Hematopoietic multipotent progenitor cell treated with erythropoietin and hydrocortisone succinate and interleukin-3 and kit ligand, for 6 days (in vitro differentiated cells): ENCODE measurements around the gene MGMT.

Experiments
- DNase-seq: peaks from one replicate; pipeline ENCODE4 v3.0.0-alpha.2; 2015

Gene MGMT

DNA sequence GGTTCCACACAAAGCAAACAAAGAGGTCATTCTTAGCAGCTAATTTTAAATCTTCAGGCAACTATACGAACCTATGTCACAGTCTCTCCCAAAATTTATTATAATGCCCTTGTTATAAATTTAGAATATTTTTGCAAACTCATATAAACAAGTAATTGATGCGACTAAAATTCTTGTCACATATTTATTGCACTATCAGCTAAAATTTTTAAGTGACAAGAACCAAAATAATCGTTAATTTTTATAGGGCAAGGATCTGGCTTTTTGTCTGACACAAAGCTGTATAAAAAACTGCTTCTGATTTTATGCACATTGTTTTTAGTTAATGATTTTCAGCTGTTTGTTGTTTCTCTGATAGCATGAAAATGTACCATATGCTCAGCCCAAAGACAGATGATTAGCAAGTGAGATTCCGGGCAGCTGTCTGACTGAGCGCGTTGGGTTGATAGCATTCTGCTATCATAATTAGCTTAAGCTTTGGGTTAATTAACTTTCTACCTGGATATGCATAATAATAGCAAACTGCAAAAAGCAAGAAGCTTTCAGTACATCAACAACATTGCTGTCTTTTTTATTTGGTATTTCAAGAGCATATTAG is 136.0 kb downstream of the MGMT start:
- DNase-seq, result no peak

DNA sequence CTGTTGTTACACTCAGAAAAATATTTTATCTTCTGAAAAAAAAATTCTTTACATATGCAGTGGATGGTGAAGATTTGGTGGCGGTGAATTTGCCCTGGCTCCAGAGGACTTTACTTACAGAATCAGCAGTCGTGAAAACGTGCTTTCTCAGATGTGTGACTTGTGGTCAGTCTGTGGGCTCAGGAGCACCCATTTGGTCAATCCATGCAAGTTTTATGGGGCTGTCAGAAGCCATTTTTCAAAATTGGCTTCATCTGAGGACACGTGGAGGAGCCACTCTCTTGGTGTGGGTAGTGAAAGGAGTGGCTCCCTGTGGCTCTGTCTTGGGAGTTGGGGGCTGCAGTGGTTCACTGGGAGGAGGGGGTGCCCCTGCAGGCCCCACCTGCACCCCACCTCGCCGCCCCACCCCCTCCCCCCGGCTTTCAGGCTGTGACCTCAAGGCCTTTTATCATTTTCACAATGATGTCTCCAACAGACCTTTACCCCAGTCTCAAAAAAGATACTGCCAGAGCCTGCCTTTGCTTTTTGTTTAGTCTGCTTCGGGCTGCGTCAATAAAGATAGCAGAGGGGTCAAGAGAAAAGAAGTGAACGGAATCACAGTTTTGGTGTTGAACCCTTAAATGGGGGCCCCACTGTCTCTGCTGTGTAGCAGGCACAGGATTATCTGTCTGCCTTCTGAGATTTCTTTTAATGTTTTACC is 137.4 kb downstream of the MGMT start:
- no peak for DNase-seq

DNA sequence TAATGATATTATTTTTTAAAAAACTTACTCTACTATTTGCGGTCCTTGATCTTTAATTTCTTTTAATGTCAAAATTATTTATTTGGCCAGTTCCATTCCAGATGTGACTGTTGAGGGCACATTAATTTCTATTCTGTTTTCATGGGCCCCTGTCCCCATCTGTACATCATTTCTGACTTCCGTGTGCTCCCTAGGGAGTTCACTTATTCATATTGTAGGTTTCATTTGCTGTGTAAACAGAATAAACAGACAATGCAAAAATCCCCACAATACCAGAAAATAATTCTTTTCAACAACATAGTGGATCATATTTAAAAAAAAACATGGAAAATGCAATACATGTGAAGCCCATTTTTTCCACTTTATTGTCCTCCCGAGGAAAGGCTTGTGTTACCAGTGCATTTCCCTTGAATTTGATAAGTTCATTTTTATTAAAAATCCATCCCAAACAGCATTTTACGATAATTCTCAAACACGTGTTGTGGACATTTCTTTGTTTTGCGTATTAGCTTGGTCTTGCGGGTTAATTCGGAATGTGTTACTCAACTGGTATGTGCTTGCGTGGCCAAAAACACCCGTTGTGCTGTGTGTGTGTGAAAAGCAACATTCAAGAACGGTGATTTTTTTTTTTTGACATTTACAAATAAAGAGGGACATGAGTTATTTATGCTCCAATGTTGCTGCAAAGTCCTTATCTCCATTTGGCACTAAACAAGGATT is 138.4 kb downstream of the MGMT start:
- no peak for DNase-seq

DNA sequence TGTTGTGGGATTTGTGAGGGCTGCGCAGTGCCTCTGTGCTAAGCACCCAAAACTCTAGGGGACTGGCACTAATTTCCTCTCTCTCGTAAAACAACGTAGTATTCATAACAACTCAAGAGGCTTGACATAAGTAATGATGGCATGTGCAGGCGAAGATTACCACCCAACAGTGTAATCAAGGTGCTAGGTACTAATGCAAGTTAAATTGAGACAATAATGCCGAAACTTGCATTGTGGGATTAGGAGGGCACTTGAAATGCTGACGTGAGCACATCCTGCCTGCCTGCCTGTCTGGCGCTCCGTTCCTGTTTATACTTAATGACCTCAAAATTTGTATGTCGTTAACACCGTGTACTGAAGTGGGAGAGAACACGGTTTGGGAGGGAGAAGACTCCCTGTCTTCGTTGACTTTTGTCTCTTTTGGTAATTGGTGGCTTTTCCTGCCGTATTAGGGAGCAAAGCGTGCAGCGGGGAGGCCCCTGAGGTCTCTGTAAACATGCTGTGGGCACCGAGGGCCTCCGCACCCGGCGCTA is 139.0 kb downstream of the MGMT start:
- no peak for DNase-seq

DNA sequence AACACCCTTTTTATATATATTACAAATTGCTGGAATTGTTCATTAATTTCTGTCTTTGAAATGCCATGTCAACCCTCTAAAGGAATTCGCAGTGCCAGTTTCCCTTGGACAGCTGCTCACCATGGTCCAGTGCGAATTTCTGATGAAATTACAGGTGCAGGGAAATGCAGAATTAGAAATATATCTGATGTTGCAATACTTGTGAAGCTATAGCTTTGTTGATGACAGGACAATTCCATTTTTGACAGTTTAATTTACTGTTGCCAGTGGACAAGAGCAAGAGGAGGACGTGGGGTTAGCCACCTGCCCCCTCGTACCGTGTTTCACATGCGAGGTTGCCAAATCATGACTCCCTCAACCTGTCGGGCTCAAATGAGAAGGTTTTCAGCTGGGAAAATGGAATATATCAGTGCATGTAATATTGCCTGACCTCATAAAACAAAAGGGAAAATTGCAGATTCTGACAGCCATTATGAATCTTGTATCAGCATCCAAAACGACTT is 140.6 kb downstream of the MGMT start:
- no peak for DNase-seq

DNA sequence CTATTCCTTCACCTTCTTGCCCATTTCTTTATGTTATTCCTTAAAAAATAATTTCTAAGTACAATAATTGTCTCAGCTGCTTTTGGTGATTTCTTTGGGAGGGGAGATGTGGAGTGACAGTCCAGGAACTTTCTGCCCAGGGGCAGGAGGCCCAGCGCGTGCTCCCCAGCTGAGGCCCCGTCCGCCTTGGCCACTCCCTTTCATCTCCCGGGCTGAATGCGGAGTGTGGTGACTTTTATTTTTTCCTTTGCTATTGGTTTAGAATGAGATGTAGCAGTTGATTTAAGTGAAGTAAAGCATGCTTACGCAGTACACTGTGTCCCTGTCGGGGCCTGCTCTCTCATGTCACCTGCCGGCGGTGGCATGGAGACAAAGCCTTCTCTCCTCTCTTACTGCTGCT is 141.6 kb downstream of the MGMT start:
- DNase-seq, result no peak

DNA sequence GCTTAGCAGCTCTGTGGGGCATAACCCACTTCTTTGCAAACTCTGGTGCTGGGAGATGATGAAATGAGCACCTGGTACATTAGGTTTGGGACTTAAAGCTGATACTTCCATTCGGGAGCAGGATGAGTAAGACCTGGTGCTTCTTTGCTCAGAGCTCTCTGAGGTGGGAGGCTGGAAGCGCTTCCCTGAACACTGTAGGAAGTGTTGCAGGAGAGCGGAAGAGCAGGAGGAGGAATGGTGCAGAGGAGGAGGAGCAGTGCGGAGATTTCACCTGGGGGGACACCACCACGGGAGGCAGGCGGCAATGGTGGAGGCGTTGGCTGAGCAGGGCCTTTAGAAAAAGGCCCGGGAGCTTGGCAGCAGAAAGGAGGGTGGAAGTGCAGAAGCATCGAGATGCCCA is 142.5 kb downstream of the MGMT start:
- DNase-seq, result no peak

DNA sequence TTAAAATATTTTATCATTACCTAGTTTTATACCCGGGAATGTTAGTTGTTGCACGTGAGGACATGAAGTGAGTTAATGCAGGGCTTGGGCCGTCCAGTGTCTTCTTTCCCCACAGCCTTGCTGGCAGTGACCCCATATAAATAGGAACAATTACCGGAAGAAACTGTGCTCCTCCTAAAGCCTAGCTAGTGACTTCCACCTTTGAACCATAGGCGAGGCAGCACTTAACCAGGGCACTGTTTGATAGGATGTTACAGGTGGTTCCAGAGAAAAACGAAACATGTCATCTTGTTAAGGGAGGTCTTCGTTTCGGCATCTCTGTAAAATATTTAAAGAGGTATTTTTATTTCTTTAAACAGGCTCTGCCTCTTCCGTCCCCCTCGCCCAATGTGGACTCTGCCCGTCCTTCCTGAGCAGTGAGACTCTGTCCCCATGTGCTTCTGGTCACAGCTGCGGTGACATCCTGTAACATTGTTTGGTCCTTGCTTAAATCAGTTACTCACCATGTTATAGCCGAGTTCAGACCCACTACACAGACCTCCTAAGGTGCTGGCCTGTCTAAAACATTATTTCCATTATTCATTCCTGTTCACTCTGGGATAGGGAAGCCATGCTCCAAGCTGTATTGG is 145.6 kb downstream of the MGMT start:
- DNase-seq, result no peak

DNA sequence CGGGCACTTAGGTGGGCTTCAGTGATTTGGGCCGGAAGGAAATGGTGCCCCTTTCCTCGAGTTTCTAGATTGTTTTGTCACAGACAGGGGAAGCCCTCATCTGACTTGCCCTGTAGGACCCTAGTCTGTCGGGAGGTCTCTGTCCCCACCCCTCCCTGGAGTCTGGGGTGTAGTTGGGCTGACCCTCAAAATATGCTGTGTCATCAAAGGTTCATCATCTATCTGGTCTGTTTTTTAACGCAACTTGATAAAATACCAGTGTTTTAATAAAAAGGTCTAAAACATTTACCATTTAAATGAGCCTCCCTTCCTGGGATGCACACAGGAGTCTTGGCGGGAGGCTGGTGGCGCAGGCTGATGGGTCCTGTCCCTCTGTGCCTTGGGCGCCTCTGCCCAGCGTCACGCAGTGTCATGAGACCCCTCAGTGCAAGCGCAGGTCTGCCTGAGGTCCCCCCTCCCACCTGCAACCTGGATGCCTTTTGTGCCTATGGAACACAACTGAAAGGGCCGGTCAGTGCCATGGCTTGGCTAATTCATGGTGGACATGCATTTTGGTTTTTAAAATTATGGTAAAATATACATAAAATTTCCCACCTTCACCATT is 146.4 kb downstream of the MGMT start:
- DNase-seq, result no peak

DNA sequence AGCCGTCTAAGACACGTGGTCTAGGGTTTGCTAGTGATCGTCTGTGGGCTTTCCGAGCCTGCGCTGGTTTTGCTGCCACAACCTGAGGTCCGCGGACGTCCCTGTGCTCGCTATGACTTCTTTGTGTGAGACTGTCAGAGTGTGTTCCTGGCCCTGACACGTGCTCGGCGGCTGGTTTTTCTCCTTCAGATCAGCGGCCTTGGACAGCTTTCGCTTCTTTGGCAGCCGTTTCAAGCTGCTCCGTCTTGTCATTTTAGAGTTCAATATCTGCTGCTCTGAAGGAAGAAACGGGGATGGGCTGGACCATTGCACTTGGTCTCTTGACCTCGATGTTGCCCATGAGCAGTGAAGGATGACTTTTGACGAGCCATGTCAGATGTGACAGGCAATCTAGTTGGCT is 147.3 kb downstream of the MGMT start:
- DNase-seq, result no peak

DNA sequence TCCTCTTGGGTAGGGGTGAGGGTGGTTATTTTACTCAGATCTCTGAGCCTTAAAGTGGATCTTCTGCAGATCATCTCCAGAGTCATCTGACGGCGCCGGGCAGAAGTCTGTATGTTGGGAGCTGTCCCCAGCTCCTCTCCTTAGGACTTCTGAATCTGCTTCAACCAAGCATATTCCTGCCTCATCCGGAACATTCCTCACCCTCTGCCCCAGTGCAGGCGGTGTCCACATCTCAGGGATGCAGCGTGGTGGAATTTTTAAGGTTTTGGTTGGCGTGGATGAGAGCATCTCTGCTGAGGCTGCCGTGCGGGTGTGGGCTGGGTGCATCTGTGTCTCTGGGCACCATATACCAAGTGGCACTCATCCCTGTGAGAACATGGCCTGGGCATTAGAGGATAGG is 148.3 kb downstream of the MGMT start:
- DNase-seq, result no peak

DNA sequence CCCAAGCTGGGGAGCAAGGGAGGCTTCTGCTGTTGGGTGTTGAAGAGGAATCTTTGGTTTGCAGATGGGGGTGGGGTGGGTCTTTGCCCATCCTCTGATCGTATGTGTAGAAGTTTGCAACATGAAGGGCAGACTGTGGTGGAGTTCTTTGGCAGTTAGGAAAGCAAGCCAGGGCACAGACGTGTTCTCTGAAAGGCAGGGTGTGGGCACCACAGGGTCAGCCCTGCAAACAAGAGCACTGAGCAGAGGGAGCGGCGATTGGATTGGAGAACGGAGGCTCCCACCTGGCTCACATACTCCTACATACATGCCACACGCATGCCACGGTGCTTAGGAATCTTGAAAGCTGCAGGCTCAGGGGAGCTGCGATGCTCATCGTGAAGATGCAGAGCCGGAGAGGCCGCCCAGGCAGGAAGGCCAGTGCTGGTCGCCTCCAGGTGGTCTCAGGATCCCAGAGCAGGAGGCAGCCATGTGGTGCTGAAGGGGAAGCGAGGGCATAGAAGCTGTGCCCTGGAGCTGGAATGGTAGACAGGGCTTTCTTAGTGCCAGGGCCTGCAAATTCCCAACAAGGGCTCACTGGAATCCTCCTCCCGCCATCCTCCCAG is 149.0 kb downstream of the MGMT start:
- no peak for DNase-seq

DNA sequence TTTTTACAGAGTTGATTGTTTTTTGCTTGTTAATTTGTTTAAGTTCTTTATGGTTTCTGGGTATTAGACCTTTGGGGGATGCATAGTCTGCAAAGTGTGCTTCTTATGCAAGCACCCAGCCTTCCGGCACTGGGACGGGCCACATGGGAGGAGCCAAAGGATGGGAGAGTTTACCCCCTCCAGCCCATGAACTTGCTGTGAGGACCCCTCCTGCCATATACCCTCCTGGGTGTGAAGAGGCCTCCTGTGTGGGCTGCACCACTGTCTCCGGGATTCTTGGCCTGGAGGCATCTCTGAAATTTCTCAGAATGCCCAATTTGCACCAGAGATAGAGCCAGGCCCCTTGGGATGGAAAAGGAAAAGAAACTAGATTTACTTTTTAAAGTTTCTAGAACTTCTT is 150.7 kb downstream of the MGMT start:
- no peak for DNase-seq

DNA sequence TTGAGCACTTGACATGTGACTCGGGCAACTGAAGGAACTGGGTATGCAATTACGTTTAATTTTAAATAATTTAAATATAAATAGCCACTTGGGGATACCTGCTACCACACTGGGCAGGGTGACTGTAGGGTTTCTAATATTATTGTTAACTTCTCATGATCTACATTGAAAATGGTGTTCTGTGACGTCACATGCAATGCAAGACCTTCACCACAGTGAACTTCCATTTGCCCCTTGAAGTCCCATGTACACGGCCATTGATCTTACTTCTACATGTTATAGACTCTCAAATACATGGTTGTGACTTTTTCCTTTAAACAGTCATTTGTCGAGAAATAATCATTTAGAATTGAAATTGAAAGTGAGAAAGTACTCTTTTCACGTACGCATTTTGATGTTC is 154.0 kb downstream of the MGMT start:
- DNase-seq, result no peak

DNA sequence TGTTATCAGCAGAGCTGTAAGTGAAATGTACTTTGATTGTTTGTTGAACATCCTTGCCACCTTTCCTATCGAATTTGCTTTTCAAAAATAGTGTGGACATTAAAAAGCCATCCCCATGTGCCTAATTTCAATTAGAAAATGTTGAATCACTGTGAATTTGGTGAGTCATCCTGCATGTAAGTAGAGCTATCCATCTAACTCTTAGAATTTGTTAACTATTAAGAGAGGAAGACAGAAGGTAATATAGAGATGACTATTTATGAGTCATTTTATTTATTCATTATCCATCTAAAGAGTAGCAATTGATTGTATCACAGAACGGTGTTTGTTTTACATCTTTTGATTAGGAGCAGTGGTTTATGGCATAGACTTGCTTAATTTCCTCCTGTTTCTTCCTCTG is 154.7 kb downstream of the MGMT start:
- no peak for DNase-seq

DNA sequence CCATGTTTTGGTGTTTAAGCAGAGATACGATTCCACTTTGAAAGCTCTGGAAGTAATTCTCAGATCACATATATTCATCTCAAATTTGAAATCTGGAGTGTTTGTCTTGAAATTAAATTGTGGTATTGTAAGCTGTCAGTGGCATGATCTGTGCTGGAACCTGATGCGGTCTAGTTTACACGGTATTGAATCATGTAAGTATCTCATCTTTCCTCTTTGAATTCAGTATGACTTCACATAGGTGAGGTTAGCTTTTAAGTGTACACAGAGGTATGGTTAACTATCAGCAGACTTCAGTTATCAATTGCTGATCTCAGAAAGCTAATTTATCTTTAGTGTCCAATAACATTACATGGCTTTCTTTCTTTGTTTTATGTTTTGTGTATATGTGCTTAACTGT is 155.2 kb downstream of the MGMT start:
- DNase-seq, result no peak

DNA sequence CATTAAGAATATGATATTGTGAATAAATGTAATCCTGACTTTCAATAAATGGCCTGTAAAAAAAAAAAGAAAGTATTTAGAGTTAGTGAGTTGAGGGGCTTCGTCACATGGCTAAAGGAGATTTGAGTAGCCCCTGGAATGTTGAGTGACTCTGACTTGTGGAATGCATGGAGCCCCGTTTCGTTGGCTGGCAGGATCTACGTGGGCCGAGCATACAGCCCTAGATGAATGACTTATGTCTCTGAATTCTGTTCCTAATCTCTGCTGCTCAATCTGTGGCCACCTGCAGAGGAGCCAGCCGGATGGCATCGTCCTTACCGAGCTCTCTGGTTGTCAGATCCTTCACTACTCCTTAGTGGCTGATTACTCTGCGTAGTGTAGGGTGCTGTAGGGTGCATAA is 155.7 kb downstream of the MGMT start:
- no peak for DNase-seq

DNA sequence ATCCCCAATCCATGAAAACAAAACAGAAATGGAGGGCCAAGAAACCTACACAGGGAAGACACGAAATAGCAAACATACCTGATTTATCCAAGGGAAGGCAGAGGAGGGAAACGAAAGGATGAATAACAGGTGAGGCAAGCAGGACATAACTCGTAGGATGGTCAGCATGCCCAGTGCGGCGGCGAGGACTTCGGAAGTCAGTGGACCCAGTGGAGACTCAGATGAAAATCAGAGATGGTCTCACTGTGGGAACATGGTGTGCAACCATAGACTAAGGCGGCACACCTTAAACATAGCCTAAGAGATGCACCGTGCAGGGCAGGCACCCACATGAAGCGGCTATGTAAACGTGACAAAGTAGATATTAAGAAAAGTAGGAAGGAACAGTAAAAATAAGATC is 157.5 kb downstream of the MGMT start:
- DNase-seq, result no peak

DNA sequence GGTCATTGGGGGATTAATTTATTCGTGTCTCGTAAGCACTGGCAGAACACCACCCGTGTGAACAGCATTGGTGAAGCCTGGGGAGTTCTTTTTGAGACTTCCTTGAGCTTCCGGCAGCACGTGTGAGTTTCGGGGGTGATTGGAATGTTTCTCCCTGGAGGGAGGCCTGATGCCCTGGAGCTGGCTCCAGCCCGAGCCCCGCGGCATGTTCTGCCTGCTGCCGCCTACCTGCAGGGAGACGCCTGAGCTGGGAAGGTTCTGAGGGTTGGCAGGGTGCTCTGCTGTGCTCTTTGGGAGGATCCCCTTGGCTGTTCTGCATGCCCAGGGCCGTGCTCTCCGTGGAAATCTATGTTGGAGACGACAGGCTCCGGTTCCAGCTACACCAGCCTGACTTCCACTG is 159.3 kb downstream of the MGMT start:
- DNase-seq, result no peak

DNA sequence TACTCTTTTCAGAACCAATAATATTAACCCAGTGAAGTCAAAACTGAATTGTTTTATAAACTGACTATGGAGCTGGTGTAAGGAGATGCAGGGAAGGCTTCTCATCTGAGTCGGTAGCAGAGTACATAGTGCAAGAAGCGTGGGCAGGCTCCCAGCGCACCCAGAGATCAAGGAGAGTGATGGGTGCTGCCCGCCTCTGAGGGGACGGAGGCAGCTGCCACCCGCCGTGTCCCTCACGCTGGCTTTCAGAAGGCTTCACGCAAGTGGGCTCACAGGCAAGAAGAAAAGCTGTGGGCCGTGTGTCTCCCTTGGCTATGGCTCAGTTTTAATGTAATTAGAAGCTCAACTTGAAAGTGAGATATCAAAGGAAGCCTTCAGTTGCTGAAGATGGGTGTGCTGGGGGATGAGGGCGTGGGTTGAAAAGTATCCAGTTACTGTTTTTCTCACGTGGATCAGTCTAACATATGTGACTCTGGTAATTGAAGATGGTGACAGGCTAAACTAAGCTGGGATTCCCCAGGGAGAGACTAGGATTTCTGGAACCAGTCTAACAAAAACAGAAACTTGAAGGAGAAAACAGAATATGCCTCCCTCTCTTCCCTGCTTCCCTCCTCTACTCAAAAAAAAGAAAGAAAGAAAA is 159.9 kb downstream of the MGMT start:
- no peak for DNase-seq

DNA sequence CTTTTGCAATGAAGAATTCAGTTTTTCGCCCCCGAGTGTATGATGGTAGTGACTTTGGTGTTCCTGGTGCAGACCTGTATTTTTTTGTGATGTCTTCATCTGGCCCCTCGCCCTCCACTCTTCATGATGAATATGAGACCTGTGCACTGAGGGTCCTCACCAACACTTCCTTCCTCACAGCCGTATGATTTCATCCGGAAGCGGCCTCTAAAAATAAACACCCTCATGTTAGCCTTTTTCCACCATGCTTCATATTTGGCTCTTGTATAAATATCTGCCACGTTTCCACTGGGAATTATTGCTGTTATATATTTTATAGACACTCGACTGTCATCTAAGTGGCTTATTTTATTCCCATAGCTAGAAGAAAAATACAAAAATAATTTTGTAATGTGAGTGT is 160.4 kb downstream of the MGMT start:
- no peak for DNase-seq

DNA sequence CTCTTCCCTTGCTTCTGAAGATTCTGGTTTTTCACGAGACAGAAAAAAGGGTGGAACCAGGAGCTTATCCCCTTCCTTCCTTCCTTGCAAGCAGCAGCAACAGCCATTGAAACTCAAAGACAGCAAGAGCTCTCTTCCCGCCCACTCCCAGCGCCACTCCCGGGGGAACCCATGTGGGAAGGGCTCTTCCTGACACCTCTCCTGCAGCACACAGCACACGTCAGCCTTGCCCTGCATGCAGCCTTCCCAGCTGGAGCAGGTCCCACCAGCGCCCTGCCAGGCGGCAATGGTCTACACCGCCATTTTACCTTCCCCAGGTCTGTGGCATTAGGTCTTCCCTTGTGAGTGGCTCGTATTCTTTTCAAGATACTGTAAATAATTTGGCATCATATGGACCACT is 161.8 kb downstream of the MGMT start:
- DNase-seq, result no peak
